Dedifferentiated amniotic fluid mesenchymal stem cell (primary cell): ENCODE results near the gene DARS2.

Source experiments
- DNase-seq: peaks from one replicate; pipeline ENCODE4 v3.0.0-alpha.2; 2016; ENCODE audit errors: extremely low spot score

The DARS2 gene

DNA sequence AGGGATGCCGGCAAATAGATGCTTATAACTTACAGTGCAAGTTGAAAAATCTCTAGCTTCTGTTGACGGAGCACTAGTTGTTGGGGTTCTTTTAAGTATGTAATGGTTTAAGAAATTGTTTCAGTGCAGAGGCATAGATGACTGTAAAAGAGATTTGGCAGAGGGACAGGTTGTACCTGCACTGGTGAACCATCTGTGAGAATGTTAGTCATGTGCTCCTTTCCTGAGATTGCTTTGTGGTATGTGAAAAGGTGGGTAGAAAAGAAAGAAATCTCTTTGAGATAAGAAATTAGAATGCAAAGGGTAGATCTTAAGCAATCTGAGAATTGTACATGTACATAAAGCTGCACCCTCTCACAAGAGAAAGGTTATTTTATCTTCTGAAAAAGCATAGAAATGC is 63.2 kb downstream of the DARS2 start:
- DNase-seq = no peak

DNA sequence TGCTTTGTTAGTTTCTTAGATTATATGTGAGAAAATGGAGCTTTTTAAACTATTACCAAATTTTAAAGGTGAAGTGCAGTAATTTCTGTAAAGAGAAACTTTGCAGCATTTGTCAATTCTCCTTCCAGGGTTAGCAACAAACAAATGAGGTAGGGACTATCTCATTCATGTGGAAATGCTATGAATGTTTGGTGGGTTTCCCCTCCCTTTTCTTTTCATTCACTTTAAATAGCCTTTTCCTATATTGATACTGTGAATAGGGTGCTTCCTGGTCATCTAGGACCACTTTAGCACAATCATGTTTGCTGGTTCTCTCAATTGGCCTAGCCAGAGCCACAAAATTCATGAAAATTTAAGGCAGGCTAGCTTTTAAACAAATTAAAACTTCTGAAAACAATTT is 64.3 kb downstream of the DARS2 start:
- DNase-seq = no peak

- DNase-seq = no peak
Measured at GRCh38 chr1:173889885-173890284, 65.4 kb downstream of the DARS2 start.

GRCh38 chr1:173893611-173894010 is 69.1 kb downstream of the DARS2 start:
- no peak for DNase-seq

- no peak for DNase-seq
Measured at GRCh38 chr1:173894189-173894588, 69.7 kb downstream of the DARS2 start.

GRCh38 chr1:173900427-173900826 is 76.0 kb downstream of the DARS2 start:
- no peak for DNase-seq

- no peak for DNase-seq
Measured at GRCh38 chr1:173900992-173901391, 76.5 kb downstream of the DARS2 start.

- DNase-seq = no peak
Measured at GRCh38 chr1:173903827-173904531, 79.5 kb downstream of the DARS2 start.
